HG02588 (cell line): ENCODE measurements around the gene DELE1.

Experiments used
- ATAC-seq: cut with Tn5 transposase; IDR thresholded peaks from one replicate; pipeline ENCODE4 v1.9.1; 2021; ENCODE audit warnings: mild to moderate bottlenecking, moderate library complexity; ENCODE audit not compliant: unreplicated experiment

Gene DELE1

DNA sequence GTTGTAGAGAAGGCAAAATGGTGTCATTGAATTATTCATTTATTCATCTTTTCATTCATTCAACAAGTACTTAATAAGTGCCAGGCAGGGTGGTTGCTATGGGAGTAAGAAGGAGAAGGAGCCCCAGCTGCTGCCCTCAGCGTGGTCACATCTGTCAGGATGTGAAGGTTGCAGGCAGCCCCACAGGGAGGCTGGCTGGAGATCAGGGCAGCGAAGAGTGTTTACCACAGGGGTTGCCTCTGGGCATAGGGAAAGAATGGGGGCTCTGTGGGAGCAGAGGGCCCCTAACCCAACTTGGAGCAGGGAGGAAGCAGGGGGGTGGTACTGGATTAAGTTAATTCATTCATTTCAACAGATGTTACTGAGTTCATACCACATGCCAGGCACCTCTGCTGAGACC lies 28.3 kb downstream of the DELE1 start:
- no peak for ATAC-seq

DNA sequence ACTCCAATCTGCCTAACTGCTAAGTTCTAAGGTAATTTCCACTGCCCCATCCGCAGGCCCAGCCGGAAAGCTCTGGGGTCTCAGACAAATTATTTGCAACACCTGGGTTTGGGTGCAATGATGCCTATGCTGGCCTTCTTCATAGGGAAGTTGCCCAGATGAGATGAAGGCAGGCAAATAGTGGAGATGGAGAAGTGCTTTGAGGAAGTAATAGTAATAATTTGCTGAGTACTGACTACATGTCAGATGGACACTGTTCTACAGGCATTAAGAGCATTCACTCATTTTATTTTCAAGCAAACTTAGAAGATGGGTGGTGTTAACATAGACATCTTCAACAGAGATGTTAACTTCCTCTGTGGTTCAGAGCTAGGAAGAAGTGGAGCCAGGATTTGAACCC lies 30.5 kb downstream of the DELE1 start:
- ATAC-seq, result no peak

DNA sequence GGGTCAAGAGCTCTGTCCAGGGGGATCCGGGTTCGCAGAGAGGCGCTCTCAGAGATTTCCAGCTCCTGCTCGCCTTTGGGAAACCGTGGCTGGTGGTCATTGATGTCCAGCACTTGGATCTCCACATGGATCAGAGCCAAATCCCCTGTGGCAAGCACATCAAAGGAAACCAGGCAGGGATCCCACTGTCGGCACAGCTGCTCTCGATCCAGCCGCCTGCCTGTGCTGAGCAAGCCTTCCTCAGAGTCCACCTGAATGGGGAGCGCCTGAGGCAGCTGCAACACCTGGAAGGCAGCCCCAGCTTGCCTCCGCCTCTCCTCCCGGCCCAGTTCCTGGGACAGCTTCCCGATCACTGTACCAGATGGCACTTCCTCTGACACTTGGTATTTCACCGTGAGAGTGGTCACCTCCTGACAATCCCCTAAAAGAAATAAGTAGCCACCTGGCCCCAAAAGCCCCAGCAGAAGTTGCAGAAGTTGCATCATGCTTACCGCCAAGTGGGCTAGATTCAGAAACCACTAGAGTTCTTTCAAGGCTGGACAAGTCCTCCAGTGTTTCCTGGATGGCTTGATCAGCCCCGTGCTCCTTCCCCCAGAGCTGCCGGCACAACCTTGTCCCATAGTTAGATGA lies 33.8 kb downstream of the DELE1 start:
- no peak for ATAC-seq

DNA sequence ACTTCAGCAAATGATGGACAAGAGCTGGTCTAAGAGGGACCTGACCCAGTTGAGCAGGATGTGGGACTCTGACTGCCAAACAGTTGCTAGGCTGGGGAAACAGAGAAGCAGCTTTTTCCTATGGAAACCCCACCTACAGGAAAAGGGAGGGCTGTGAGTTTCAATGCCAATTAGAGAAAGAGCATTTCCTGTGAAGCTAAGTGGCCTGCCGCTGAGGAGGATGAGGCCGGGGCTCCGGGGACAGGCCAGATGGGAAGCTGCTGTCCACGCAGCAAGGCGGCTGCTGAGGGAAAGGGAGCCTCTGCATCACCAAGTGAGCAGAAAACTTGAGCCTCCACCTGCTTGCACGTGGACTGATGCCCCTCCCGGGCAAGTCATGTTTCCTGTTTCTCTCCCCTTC lies 34.4 kb downstream of the DELE1 start, which contains the start of gene PCDH12:
PCDH12 (minus strand) TSS at position 90 of the 400 bp plus-strand sequence. CDS start 351 bp downstream, outside the sequence.
- ATAC-seq, result no peak

DNA sequence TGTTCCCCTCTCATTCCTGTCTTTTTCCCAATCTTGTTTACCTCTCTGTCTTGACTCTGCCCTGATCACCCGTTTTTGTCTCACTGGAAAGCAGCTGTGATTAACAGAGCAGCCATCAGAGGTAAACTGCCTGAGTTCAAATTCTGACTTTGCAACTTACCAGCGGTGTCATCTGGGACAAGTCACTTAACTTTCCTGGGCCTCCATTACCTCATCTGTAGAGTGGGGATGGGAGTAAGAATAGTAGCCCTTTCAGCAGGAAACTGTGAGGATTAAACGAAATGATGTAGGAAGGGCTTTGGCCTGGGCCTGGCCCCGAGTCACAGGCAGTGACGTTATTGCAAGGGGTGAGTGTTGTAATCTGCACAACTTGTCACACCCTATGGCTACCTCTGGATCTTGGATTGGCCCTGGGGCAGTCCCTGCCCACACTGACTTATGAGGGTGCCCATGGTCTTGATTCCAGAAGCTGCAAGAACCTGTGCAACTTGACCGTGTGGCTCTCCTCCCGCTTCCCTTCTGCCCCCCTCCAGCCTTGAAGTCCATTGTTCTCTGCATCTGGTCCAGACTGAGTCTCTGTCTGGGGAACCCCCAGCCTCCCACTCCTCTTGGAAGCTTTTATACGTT lies 35.0 kb downstream of the DELE1 start:
- ATAC-seq, result no peak

DNA sequence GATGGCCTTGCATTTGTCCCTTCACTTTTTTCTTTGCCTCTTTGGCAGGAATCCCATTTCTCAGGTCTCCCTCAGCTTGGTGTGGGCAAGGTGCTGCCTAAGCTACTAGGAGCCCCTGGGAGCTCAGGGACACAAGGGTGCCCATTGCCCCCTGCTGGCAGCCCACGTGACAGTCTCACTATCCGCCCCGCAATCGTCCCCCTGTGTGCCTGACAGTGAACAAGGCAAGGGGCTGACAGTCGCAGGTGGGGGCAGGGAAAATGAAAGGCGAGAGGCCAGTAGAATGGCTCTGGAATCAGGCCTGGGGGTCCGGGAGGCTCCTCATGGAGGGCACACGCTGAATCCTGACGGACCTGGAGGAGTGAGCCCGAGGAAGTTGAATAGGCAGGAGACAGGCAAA lies 36.3 kb downstream of the DELE1 start:
- no peak for ATAC-seq

DNA sequence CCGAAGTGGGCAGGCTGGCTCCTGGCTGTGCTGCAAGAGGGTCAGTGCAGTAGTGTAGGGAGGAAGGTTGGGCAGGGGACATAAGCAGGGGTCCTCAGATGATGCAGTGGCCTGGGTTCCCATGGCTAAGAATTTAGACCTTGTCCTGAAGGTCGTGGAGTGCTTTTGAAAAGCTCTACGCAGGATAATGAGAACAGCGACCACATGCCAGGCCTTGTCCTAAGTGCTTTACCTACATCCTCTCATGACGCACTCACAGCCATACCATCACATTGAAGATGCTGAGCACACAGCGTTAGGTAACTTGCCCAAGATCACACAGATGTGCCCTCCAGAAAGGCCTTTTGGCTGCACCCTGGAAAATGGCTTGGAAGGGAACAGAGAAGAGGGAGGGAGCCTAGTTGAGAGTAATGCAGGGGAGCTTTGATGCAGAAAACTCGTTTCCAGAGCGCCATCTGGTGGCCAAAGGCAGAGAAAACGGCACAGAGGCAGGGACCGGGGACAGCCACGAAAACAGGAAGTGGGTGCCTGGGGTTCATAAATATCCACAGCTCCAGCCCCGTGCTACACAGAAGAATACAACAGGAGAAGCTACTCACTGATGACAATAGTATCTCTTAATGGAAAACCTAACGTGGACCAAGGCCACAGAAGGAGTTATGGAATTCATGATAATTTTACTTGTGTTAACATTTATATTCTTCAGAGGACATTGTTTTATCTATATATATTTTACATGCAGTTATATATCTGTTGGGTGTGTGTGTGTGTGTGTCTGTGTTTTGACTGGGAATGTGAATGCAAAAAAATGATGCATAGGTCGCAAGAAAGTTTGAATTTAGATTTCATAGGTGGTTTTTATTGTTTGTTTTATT lies 37.0 kb downstream of the DELE1 start:
- peak; percentile 97 for ATAC-seq

DNA sequence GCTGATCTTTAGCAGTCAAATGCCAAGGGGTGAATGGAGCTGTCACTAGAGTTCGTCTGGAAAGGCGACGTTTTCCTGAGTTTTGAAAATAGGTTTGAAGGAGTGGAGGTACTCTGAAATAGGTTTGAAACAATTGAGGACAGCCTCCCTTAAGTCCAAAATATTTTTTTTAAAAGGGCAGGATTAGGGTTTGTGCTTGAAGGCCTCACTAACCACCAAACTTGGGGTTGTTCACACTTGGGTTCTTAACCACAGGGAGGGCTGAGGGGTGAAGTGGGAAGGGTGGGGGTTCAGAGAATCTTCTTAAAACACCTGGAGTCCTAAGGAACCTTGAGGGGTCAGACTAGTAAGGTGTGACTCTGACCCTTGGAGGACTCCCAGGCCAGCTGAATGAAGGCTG lies 37.8 kb downstream of the DELE1 start:
- ATAC-seq, result no peak

DNA sequence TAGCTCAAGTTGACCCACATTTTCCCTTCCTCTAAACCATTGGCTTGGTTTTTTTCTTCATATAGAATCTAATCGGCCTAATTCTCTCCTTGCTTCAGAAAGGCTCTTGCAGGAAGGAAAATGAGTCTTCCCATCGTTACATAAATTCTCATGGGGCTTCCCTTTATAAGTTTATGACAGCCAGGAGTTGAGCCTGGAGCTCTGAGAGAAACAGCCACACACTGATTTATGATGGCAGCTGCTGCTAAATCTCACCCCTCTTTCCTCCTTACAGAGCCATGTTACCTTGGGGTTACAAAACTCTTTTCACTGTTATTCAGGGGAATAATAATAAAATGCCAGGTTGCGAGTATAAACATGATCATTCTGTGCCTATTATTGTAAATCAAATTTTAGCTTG lies 40.0 kb downstream of the DELE1 start:
- no peak for ATAC-seq

DNA sequence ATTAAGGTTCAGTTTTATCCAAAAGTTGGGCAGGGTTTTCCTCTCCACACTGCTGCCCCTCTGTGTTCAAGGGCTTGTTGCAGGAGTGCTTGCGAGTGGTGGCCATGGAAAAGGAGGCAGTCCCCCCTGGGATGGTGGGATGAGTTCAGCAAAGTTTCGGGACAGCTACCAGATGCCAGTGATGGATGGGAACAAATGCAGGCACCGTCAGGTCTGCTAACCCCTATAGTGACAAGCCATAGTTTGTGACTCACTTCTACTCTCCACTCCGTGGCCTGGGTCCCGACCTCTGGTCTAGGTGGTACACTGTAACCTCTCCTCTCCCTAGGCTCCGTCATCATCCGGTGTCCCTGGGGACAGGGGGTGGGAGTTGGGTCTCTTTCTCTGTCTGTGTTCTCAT lies 41.4 kb downstream of the DELE1 start:
- ATAC-seq, result no peak

DNA sequence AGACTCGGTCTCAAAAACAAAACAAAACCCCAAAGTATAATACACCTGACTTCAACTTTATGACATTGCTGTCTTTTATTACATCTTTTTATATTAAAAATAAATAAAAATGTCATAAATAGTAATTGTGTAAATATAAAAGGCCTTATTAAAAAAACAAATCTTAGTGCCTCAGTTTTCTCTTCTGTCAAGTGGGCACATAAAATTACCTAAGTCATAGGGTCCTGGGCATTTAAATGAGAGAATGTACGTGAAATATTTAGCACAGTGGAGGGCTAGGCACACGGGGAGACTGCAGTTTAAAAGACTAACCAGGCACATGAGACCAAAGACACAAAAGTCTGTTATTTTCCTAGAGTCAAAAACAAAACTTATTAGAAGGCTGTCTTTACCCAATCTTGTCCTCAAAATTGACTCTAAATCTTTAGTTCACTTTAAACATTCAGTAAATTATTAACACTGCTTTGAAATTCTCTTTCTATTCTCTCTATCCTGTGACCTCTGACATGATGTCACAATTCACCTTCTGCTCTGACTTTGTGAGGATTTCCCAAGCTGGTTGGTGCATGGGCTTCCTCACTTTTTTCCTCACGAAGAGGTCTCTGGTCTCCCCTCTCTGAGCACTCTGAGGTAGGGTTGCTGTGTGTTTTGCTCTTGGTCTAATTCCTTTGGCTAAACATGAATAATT lies 42.7 kb downstream of the DELE1 start:
- ATAC-seq, result no peak

DNA sequence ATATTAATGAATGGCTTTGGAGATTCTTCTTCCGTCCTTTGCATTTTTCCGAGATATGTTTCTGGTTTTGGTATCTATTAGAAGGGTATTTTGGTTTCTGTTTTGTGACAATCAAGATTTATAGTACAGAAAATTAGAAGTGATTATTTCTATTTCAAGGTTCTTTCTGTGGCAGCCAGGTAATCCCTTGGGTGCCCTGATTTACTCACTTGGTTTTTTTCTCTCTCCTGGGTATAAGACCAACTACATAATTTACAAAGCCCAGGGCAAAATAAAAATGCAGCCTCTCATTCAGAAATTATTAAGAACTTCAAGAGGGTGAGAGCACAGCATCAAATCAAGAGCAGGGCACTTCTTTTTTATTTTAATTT lies 43.3 kb downstream of the DELE1 start:
- no peak for ATAC-seq

DNA sequence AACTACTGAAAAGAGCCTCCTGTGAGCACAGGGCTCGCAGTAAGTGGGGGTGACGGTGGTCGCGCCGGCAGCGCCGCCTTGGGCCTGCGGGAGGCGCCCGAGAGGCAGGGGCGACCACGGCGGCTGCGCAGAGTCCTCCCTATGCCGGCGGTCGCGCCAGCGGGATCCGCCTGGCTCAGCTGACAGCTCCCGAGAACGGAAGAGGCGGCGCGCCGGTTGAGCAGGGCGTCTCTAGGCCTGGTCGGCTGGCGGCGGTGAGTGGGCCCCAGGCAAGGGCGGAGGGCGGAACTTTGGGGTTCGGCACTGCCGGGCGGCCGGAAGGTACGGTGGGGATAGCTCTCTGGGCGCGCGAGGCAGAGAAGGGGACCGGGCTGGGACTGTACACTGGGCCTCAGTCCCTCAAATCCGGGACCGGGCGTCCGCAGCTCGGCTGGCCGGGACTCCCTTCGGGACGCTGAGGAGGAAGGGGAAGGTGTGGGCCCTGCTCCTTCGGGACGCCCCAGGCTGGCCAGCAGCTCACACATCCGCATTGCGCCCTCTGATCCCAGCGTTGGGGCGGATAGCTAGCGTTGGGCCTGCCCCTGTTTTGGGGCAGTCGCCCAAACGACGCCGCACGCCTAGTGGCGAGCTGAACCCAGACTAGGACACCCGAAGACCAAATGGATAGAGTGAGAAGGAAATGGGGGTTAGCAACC lies 45.4 kb downstream of the DELE1 start, which contains the start of gene RNF14:
RNF14 (plus strand) TSS at position 192 of the 695 bp plus-strand sequence. CDS start 4,484 bp downstream, outside the sequence.
- peak; percentile 90 for ATAC-seq

DNA sequence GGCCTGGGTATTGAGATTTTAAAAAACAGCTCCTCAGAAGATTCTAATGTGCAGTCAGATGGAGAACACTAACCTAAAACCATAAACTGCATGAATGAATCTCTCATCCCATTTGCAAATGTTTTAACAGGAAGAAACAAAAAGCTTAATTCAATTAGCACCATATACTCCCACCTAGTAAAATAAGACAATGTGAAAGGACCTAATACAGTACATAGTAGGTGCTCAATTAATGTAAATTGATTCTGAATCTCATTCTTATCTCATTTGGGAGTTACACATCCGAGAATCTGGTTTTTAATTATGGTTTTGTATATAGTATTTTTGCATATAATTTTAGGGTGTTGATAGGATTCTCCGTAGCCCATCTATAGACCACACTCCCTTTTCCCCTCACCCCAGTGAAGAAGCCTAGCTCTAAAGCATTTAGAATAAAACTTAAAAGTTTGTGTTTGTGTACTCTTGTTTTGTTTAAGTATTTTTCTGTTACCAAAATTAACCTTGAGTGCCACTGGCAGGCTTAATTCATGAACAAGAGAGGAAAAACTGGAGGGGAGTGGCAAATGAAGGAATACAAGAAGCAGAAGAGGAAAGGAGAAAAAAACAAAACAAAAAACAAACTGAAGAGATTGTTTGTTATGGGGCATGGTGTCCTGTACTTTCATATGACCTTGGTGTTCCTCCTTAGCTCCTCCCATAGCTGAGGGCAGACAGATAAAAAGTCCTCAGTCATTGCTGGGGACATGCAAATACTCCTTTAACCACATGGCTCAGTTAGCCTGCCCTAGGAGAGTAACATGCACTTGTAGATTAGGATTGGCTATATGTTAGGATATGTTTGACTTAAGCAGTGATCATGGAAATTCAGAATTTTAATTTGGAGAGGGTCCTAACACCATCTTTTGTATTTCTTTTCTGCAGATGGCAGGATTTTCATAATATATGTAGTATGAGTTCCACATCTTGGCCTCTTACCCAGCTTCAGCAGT lies 46.4 kb downstream of the DELE1 start:
- ATAC-seq, result peak; percentile 52

DNA sequence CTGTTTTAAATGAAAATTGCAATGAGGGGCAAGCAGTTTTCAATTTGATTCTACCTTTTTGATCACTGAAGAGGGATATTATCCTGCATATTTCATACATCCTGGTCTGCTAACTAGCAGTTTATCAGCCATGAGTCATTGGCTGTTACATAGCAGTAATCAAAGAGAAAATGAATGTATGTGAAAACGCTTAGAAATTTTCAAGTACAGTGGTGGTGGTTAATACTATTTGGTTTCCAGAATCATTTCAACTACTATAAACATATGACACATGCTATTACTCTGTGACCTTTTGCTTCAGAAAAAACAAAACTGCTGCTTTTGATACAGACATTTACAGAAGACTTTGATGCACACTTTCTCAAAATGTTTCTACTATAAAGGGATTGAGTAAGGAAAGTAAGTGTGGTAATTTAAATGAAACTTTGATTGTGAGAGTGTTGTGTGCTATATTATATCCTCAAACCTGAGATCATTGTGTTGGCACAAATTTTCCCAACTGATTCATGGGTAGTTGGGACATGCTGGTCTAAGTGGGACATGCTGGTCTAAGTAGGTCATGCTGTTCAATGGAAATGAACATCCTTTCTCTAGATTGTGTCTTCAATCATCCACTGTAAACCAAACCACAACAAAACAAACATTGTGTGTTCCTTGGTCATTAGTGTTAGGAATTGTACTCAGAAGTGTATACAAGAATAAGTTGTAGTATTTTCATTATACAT lies 50.4 kb downstream of the DELE1 start:
- no peak for ATAC-seq

DNA sequence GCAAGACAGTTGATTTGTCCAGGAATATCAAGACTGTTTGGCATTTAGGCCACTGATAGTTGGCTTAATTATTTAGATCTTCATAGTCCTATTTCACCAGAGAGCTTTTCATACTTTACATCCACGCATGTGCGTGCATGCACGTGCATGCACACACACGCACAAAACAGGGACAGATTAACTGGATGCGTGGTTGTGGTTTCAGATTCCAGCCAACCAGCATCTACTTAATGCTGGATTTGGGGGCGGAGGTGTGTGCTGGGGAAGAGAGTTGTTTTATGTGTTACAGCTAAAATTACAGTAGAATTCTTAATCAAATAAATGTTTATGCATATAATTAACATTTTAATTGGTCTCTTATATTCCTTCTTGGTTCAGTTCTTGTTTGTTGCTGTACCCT lies 52.5 kb downstream of the DELE1 start:
- ATAC-seq, result no peak

DNA sequence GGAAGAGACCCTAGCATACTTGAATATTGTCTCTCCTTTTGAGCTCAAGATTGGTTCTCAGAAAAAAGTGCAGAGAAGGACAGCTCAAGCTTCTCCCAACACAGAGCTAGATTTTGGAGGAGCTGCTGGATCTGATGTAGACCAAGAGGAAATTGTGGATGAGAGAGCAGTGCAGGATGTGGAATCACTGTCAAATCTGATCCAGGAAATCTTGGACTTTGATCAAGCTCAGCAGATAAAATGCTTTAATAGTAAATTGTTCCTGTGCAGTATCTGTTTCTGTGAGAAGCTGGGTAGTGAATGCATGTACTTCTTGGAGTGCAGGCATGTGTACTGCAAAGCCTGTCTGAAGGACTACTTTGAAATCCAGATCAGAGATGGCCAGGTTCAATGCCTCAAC lies 54.7 kb downstream of the DELE1 start:
- ATAC-seq, result no peak

DNA sequence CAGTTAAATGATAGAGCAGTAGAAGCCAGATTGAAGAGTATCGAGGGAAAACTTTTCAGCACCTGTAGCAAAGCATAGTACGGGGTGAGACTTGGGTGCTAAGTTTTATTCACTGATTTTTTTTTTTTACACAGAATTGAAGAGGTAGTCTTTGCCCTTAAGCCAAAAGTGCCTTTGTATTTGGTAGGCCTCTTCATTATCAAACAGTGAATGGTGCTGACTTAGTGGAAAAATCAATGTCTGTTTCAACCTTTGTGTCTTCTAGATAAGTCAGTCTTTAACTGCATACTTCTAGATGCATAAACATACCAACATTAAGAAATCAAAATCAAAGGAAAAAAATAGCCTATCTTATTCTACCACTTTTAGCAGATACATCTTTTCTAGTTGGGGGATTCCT lies 59.0 kb downstream of the DELE1 start:
- ATAC-seq, result no peak

DNA sequence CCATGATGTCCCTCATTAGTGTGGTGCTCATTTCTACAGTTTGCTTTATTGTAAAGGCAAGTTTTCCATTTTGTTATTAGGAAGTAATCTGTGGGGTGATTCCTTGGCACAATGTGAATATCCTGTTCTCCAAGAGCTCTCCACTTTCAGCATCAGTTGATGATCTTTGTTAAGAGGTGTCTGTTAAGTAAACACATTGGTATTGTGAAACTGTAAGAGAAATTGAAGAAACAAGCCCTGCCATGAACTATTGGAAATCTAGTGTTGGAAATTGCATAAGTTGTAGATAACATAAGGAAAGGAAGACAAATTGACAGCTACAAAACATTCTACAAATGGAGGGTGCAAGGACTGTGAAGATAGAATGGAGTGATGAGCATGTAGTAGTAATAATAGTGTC lies 62.4 kb downstream of the DELE1 start:
- ATAC-seq, result no peak
